Suprapubic skin (tissue), 4 donors: ENCODE results near the gene ZNF672. TPM values are rescaled to one million over a fixed set of nuclear protein-coding genes. Genes with fewer than 3 reads are reported as not detected.

Experiments used
- DNase-seq, 2 donors: peaks; one replicate each; pipeline ENCODE4 v3.0.0-alpha.2; 2019; ENCODE audit warnings: low spot score in 2 of 2
- H3K27ac ChIP-seq: fragments of 200-600 bp; sonication (generic); one replicate; pipeline ENCODE4 v1.5.1; 2019
- H3K27me3 ChIP-seq: fragments of 200-600 bp; sonication (generic); one replicate; pipeline ENCODE4 v1.5.1; 2019
- H3K36me3 ChIP-seq: fragments of 200-600 bp; sonication (generic); one replicate; pipeline ENCODE4 v1.5.1; 2019
- H3K4me1 ChIP-seq: fragments of 200-600 bp; sonication (generic); one replicate; pipeline ENCODE4 v1.5.1; 2019
- H3K4me3 ChIP-seq: fragments of 200-600 bp; sonication (generic); one replicate; pipeline ENCODE4 v1.5.1; 2019; ENCODE audit warnings: mild to moderate bottlenecking
- H3K9me3 ChIP-seq: fragments of 200-600 bp; sonication (generic); one replicate; pipeline ENCODE4 v1.5.1; 2019
- CTCF ChIP-seq, 2 donors: fragments of 200-600 bp in 1 of 2; fragments of 450-650 bp in 1 of 2; sonication (generic) in 1 of 2; IDR thresholded peaks; one replicate each; pipeline ENCODE4 v1.5.1; 2016 to 2019; ENCODE audit warnings: antibody characterized with exemption in 2 of 2, mild to moderate bottlenecking in 1 of 2, moderate library complexity in 1 of 2
- EP300 ChIP-seq: sonication (generic); formaldehyde crosslinking; IDR thresholded peaks from one replicate; pipeline ENCODE4 v1.6.1; 2017; ENCODE audit warnings: antibody characterized with exemption
- POLR2A ChIP-seq, 2 donors: fragments of 450-650 bp; IDR thresholded peaks; one replicate each; pipeline ENCODE4 v1.6.1; 2017; ENCODE audit warnings: antibody characterized with exemption in 2 of 2, mild to moderate bottlenecking in 2 of 2, moderate library complexity in 2 of 2
- POLR2AphosphoS5 ChIP-seq, 3 donors: sonication (generic); formaldehyde crosslinking; IDR thresholded peaks; one replicate each; pipeline ENCODE4 v1.6.1; 2017; ENCODE audit warnings: antibody characterized with exemption in 3 of 3
- WGBS: methylation state at CpG from one replicate; pipeline ENCODE4 v1.1.5; 2018; 5-methylcytosine and 5-hydroxymethylcytosine counted together
- total RNA-seq, 4 donors: library from RNA; depleted of rRNA; stranded (reverse); fragments of >200 nt; gene quantifications; one replicate each; pipeline ENCODE4 v1.1.0, GENCODE V29; 2016

The ZNF672 gene
- total RNA-seq, 4 donors from 2014 or later: 34.4 to 39.7 (median 38.8) TPM

GRCh38 chr1:248818505-248819374 lies 19.3 kb upstream of the ZNF672 start:
- H3K27me3 ChIP-seq: no peaks in the 10 kb centered on the region
- peaks cover 48% of the 10 kb centered on the region for H3K36me3 ChIP-seq
- no peak overlapping the region for H3K4me3 ChIP-seq
- H3K27ac ChIP-seq: no peak overlapping the region
- DNase-seq: no peak
- TF ChIP-seq EP300: no peak
- no peak for TF ChIP-seq CTCF (IDR thresholded peaks at IDR 0.05)
- TF ChIP-seq POLR2AphosphoS5 (IDR thresholded peaks at IDR 0.05): no peak
- TF ChIP-seq POLR2A (IDR thresholded peaks at IDR 0.05): no peak
- H3K9me3 ChIP-seq: no peaks in the 10 kb centered on the region
- H3K4me1 ChIP-seq: peaks cover 31% of the 10 kb centered on the region
- 80% methylated on average over 4 of the region's 5 CpGs for WGBS

GRCh38 chr1:248820041-248820585 lies 17.9 kb upstream of the ZNF672 start:
- peaks cover 34% of the 10 kb centered on the region for H3K36me3 ChIP-seq
- WGBS: 82% methylated on average over 7 of the region's 7 CpGs
- H3K9me3 ChIP-seq: no peaks in the 10 kb centered on the region
- TF ChIP-seq CTCF (IDR thresholded peaks at IDR 0.05) (no peak), POLR2AphosphoS5 (IDR thresholded peaks at IDR 0.05) (no peak), POLR2A (IDR thresholded peaks at IDR 0.05) (no peak), EP300 (no peak)
- peaks cover 45% of the 10 kb centered on the region for H3K4me1 ChIP-seq
- no peak overlapping the region for H3K4me3 ChIP-seq
- DNase-seq: peak in 1 of 2 donors; percentile 34
- H3K27ac ChIP-seq: no peak overlapping the region
- no peaks in the 10 kb centered on the region for H3K27me3 ChIP-seq

- WGBS: 80% methylated on average over 1 of the region's 3 CpGs
- peaks cover 47% of the 10 kb centered on the region for H3K4me1 ChIP-seq
- H3K9me3 ChIP-seq: no peaks in the 10 kb centered on the region
- H3K4me3 ChIP-seq: no peak overlapping the region
- DNase-seq: peak in 1 of 2 donors; percentile 48
- H3K27me3 ChIP-seq: no peaks in the 10 kb centered on the region
- TF ChIP-seq POLR2AphosphoS5 (IDR thresholded peaks at IDR 0.05): no peak
- TF ChIP-seq EP300: no peak
- TF ChIP-seq CTCF (IDR thresholded peaks at IDR 0.05): no peak
- TF ChIP-seq POLR2A (IDR thresholded peaks at IDR 0.05): no peak
- H3K36me3 ChIP-seq: peaks cover 24% of the 10 kb centered on the region
- H3K27ac ChIP-seq: no peak overlapping the region
Measured at GRCh38 chr1:248821101-248821500, 16.9 kb upstream of the ZNF672 start.

- 91% methylated on average over 3 of the region's 7 CpGs for WGBS
- H3K4me3 ChIP-seq: no peak overlapping the region
- H3K27ac ChIP-seq: no peak overlapping the region
- DNase-seq: peak in 1 of 2 donors; percentile 28
- H3K9me3 ChIP-seq: no peaks in the 10 kb centered on the region
- H3K36me3 ChIP-seq: peaks cover 19% of the 10 kb centered on the region
- peaks cover 48% of the 10 kb centered on the region for H3K4me1 ChIP-seq
- H3K27me3 ChIP-seq: no peaks in the 10 kb centered on the region
- TF ChIP-seq POLR2AphosphoS5 (IDR thresholded peaks at IDR 0.05) (no peak), POLR2A (IDR thresholded peaks at IDR 0.05) (no peak), CTCF (IDR thresholded peaks at IDR 0.05) (no peak), EP300 (no peak)
Measured at GRCh38 chr1:248821641-248822040, 16.4 kb upstream of the ZNF672 start.
